ENCODE measurements around the gene ADGRB2.

DNA sequence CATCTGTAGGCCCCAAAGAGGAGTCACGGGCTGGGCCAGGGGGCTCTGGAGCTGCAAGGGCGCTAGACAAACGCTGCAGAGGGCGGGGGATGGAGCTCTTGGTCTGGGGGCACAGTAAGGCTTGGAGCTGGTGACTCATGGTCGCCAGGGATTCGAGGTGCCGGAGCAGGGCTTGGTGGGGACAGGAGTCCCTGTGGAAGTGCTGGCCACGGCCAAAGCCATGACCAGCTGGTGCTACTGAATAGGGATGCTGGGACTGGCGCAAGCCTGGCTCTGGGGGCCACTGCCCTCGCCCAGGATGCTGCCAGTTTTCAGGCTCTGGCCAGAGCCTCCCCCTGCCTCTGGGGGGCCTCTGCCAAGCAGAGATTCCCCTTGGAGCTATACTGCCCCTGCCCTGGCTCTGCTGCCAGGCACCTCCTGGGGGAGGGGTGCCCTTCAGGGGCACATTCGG is 26.5 kb upstream of the ADGRB2 start:
- TF ChIP-seq CTCF (IDR thresholded peaks at IDR 0.05; ENCODE audit: low read depth, low read length) (no peak), EZH2phosphoT487 (IDR thresholded peaks at IDR 0.05; ENCODE audit: low read depth) (no peak)

All from OCI-LY3 (cell line).